Neural progenitor cell (in vitro differentiated cells): Measurements from ENCODE around the gene PRAF2. TPM values are rescaled to one million over a fixed set of nuclear protein-coding genes. Genes with fewer than 3 reads are reported as not detected.

Experiments used
- DNase-seq: peaks from one replicate; pipeline ENCODE4 v3.0.0-alpha.2; 2016; ENCODE audit warnings: low spot score
- H2AFZ ChIP-seq: fragments of 200-600 bp; sonication (generic); replicated peaks from 2 replicates; pipeline ENCODE4 v1.6.1; 2016; ENCODE audit warnings: antibody characterized with exemption
- H3F3A ChIP-seq: fragments of 200-600 bp; sonication (generic); 2 replicates; pipeline ENCODE4 v1.6.1; 2016; ENCODE audit warnings: antibody characterized with exemption, low read depth
- H3K27ac ChIP-seq: fragments of 200-600 bp; sonication (generic); 2 replicates; pipeline ENCODE4 v1.5.1; 2016; ENCODE audit warnings: mild to moderate bottlenecking
- H3K27me3 ChIP-seq: fragments of 200-600 bp; sonication (generic); 2 replicates; pipeline ENCODE4 v1.6.1; 2016; ENCODE audit warnings: mild to moderate bottlenecking, moderate library complexity
- H3K36me3 ChIP-seq: fragments of 200-600 bp; sonication (generic); 2 replicates; pipeline ENCODE4 v1.5.1; 2016
- H3K4me1 ChIP-seq: fragments of 200-600 bp; sonication (generic); 2 replicates; pipeline ENCODE4 v1.6.1; 2016; ENCODE audit warnings: mixed run types
- H3K4me2 ChIP-seq: fragments of 200-600 bp; sonication (generic); 2 replicates; pipeline ENCODE4 v1.6.1; 2016
- H3K4me3 ChIP-seq: fragments of 200-600 bp; sonication (generic); 2 replicates; pipeline ENCODE4 v1.5.1; 2016
- H3K79me2 ChIP-seq: fragments of 200-600 bp; sonication (generic); 2 replicates; pipeline ENCODE4 v1.6.1; 2016; ENCODE audit warnings: low read depth
- H3K9ac ChIP-seq: fragments of 200-600 bp; sonication (generic); 2 replicates; pipeline ENCODE4 v1.6.1; 2016
- H3K9me3 ChIP-seq: fragments of 200-600 bp; sonication (generic); 2 replicates; pipeline ENCODE4 v1.5.1; 2016; ENCODE audit warnings: low read depth
- H4K20me1 ChIP-seq: fragments of 200-600 bp; sonication (generic); 2 replicates; pipeline ENCODE4 v1.6.1; 2016; ENCODE audit warnings: low read depth
- H3K27ac Mint-ChIP-seq: 3 replicates; pipeline ENCODE4 v1.8.0; 2021; ENCODE audit warnings: mixed read lengths
- H3K27me3 Mint-ChIP-seq: 2 replicates; pipeline ENCODE4 v1.8.0; 2022; ENCODE audit warnings: low read depth, mild to moderate bottlenecking, inconsistent platforms, moderate library complexity, mixed read lengths; ENCODE audit not compliant: insufficient read depth
- H3K36me3 Mint-ChIP-seq: 3 replicates; pipeline ENCODE4 v1.8.0; 2021; ENCODE audit warnings: mixed read lengths
- H3K4me1 Mint-ChIP-seq: 3 replicates; pipeline ENCODE4 v1.8.0; 2021; ENCODE audit warnings: mixed read lengths
- H3K4me3 Mint-ChIP-seq: 3 replicates; pipeline ENCODE4 v1.8.0; 2021; ENCODE audit warnings: mild to moderate bottlenecking, moderate library complexity, mixed read lengths
- H3K9me3 Mint-ChIP-seq: 3 replicates; pipeline ENCODE4 v1.8.0; 2020; ENCODE audit warnings: mixed read lengths
- CTCF ChIP-seq: fragments of 200-600 bp; sonication (generic); IDR thresholded peaks from 2 replicates; pipeline ENCODE4 v1.5.1; 2017; ENCODE audit warnings: antibody characterized with exemption, mild to moderate bottlenecking
- EZH2 ChIP-seq: fragments of 200-600 bp; sonication (generic); IDR thresholded peaks from 2 replicates; pipeline ENCODE4 v1.6.1; 2017; ENCODE audit warnings: antibody characterized with exemption, mild to moderate bottlenecking, moderate library complexity
- EZH2phosphoT487 ChIP-seq: fragments of 200-600 bp; sonication (generic); IDR thresholded peaks from 2 replicates; pipeline ENCODE4 v1.6.1; 2017; ENCODE audit warnings: antibody characterized with exemption
- small RNA-seq: library from RNA; depleted of rRNA; stranded (forward); fragments of <200 nt; gene quantifications from one replicate; pipeline ENCODE3, GENCODE V24; 2015
- total RNA-seq: library from RNA; depleted of rRNA; stranded (reverse); fragments of >200 nt; gene quantifications from 2 replicates; pipeline ENCODE4 v1.2.3, GENCODE V29; 2015; ENCODE audit warnings: low replicate concordance

The PRAF2 gene
- total RNA-seq, 1 donor from 2014 or later, result 0.30 TPM

- peaks cover 5% of the 10 kb centered on the region for H4K20me1 ChIP-seq
- no peaks in the 10 kb centered on the region for H3K36me3 ChIP-seq
- no peak overlapping the region for H3K4me3 ChIP-seq
- H3K4me1 ChIP-seq, result peaks cover 3% of the 10 kb centered on the region
- peaks cover 18% of the 10 kb centered on the region for H3F3A ChIP-seq
- H2AFZ ChIP-seq, result no peak overlapping the region
- no peak for DNase-seq
- TF ChIP-seq EZH2phosphoT487 (no peak), EZH2 (no peak), CTCF (no peak)
- no peak overlapping the region for H3K9ac ChIP-seq
- H3K27me3 ChIP-seq, result no peaks in the 10 kb centered on the region
- H3K4me2 ChIP-seq, result no peak overlapping the region
- no peak overlapping the region for H3K4me3 Mint-ChIP-seq
- H3K79me2 ChIP-seq, result peaks cover 35% of the 10 kb centered on the region
- peaks cover 38% of the 10 kb centered on the region for H3K4me1 Mint-ChIP-seq
- H3K27ac ChIP-seq, result no peak overlapping the region
- peaks cover 9% of the 10 kb centered on the region for H3K27me3 Mint-ChIP-seq
- no peak overlapping the region for H3K27ac Mint-ChIP-seq
- H3K9me3 ChIP-seq, result no peaks in the 10 kb centered on the region
- H3K36me3 Mint-ChIP-seq, result peaks cover 16% of the 10 kb centered on the region
- H3K9me3 Mint-ChIP-seq, result peaks cover 25% of the 10 kb centered on the region
Observed at GRCh38 chrX:49037883-49038475, 35.8 kb downstream of the PRAF2 start.

GRCh38 chrX:49030283-49030682 is 43.5 kb downstream of the PRAF2 start:
- Histone ChIP-seq H3K4me3 (no peak overlapping the region), H2AFZ (no peak overlapping the region), H3K27me3 (no peaks in the 10 kb centered on the region), H3K9ac (no peak overlapping the region), H4K20me1 (no peaks in the 10 kb centered on the region), H3K4me1 (no peaks in the 10 kb centered on the region), H3K79me2 (no peaks in the 10 kb centered on the region), H3K9me3 (no peaks in the 10 kb centered on the region), H3F3A (no peaks in the 10 kb centered on the region), H3K27ac (no peak overlapping the region), H3K36me3 (no peaks in the 10 kb centered on the region), H3K4me2 (no peak overlapping the region)
- peaks cover 9% of the 10 kb centered on the region for H3K9me3 Mint-ChIP-seq
- peaks cover 2% of the 10 kb centered on the region for H3K27me3 Mint-ChIP-seq
- H3K36me3 Mint-ChIP-seq, result peaks cover 9% of the 10 kb centered on the region
- DNase-seq, result no peak
- no peak overlapping the region for H3K4me3 Mint-ChIP-seq
- TF ChIP-seq CTCF (no peak), EZH2 (no peak), EZH2phosphoT487 (no peak)
- H3K4me1 Mint-ChIP-seq, result no peaks in the 10 kb centered on the region
- H3K27ac Mint-ChIP-seq, result no peak overlapping the region

DNA sequence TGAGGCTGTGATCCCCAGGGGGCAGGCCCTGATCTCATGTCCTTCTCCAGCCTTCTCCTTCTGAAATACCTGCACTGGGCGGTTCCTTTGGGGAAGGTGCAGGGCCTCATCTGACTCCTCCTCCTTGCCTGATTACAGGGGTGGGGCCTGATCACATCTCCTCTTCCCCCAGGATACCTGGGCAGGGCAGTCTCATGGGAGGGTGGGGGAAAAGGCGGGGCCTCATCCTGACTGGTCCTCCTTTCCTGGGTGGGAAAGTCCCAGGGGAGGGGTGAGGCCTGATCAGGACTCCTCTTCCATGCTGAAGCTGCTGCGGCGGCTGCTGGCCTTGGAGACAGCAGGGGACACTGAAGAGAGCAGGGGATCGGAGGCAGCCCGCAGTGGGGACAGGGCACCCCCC is 43.9 kb downstream of the PRAF2 start:
- no peaks in the 10 kb centered on the region for H3F3A ChIP-seq
- no peaks in the 10 kb centered on the region for H4K20me1 ChIP-seq
- H3K9ac ChIP-seq, result no peak overlapping the region
- no peak overlapping the region for H3K4me3 ChIP-seq
- H3K4me1 ChIP-seq, result no peaks in the 10 kb centered on the region
- H3K27me3 ChIP-seq, result no peaks in the 10 kb centered on the region
- Mint-ChIP-seq H3K27ac (no peak overlapping the region), H3K4me3 (no peak overlapping the region), H3K36me3 (peaks cover 9% of the 10 kb centered on the region), H3K9me3 (peaks cover 9% of the 10 kb centered on the region), H3K27me3 (peaks cover 2% of the 10 kb centered on the region), H3K4me1 (no peaks in the 10 kb centered on the region)
- H3K79me2 ChIP-seq, result no peaks in the 10 kb centered on the region
- TF ChIP-seq CTCF, result no peak
- no peak for TF ChIP-seq EZH2
- no peak for TF ChIP-seq EZH2phosphoT487
- DNase-seq, result no peak
- no peak overlapping the region for H3K27ac ChIP-seq
- no peak overlapping the region for H2AFZ ChIP-seq
- H3K9me3 ChIP-seq, result no peaks in the 10 kb centered on the region
- no peak overlapping the region for H3K4me2 ChIP-seq
- no peaks in the 10 kb centered on the region for H3K36me3 ChIP-seq

Small RNAs within 50 kb of the gene (small RNA-seq; reads per million reads assigned to genes)
- not detected for gene RNU4-52P

Other genes starting within 250 kb of the PRAF2 start
- gene ERAS, start 247.5 kb downstream of the PRAF2 start, total RNA-seq, result 0.50 TPM in 1 of 2 replicates, not detected in the other
- gene PCSK1N, start 238.4 kb downstream of the PRAF2 start, total RNA-seq, result 2.4 TPM in 1 of 2 replicates, not detected in the other
- 48.7 and 105 TPM in 2 replicates for gene TIMM17B, start 176.2 kb downstream of the PRAF2 start, total RNA-seq
- gene PQBP1, start 176.1 kb downstream of the PRAF2 start, total RNA-seq, result 26.9 and 49.7 TPM in 2 replicates
- 8.6 and 11.7 TPM in 2 replicates for gene SLC35A2, start 162.4 kb downstream of the PRAF2 start, total RNA-seq
- gene PIM2, start 155.0 kb downstream of the PRAF2 start, total RNA-seq, result 14.7 and 16.6 TPM in 2 replicates
- 38.6 and 46.3 TPM in 2 replicates for gene OTUD5, start 116.4 kb downstream of the PRAF2 start, total RNA-seq
- 0.39 and 1.4 TPM in 2 replicates for gene KCND1, start 102.2 kb downstream of the PRAF2 start, total RNA-seq
- gene GRIPAP1, start 71.7 kb downstream of the PRAF2 start, total RNA-seq, result 30.1 and 38.9 TPM in 2 replicates
- 7.9 and 25.6 TPM in 2 replicates for gene TFE3, start 30.6 kb downstream of the PRAF2 start, total RNA-seq
- gene CCDC120, start 15.0 kb downstream of the PRAF2 start, total RNA-seq, result 1.1 and 3.1 TPM in 2 replicates
- gene WDR45, start 5.9 kb upstream of the PRAF2 start, total RNA-seq, result 19.7 and 22.2 TPM in 2 replicates
- gene GPKOW, start 49.7 kb upstream of the PRAF2 start, total RNA-seq, result 11.2 and 20.6 TPM in 2 replicates
- gene MAGIX, start 88.8 kb upstream of the PRAF2 start, total RNA-seq, result 1.4 and 1.5 TPM in 2 replicates
- 0.13 and 0.46 TPM in 2 replicates for gene PLP2, start 97.9 kb upstream of the PRAF2 start, total RNA-seq
- gene PRICKLE3, start 112.4 kb upstream of the PRAF2 start, total RNA-seq, result 0.28 and 6.4 TPM in 2 replicates
- gene SYP, start 126.2 kb upstream of the PRAF2 start, total RNA-seq, result 0.07 and 0.62 TPM in 2 replicates
- 1.1 and 4.9 TPM in 2 replicates for gene CACNA1F, start 159.3 kb upstream of the PRAF2 start, total RNA-seq
- 10.3 and 20.3 TPM in 2 replicates for gene CCDC22, start 161.5 kb upstream of the PRAF2 start, total RNA-seq
- gene FOXP3, start 190.7 kb upstream of the PRAF2 start, total RNA-seq, result 0.19 TPM in 1 of 2 replicates, not detected in the other
- 5.6 and 21.2 TPM in 2 replicates for gene PPP1R3F, start 195.8 kb upstream of the PRAF2 start, total RNA-seq
- not detected in 2 replicates for gene GAGE10, start 229.6 kb upstream of the PRAF2 start, total RNA-seq
- not detected in 2 replicates for gene GAGE12J, start 248.0 kb upstream of the PRAF2 start, total RNA-seq